HG03575 (cell line): ENCODE data around the gene TBCC.
"Not testable (repeated sequence)": the region's sequence is repeated elsewhere in the genome, so short reads cannot be mapped to it uniquely, and the experiment has no call there.

Source experiments
- ATAC-seq: cut with Tn5 transposase; IDR thresholded peaks from one replicate; pipeline ENCODE4 v1.9.1; 2021; ENCODE audit not compliant: unreplicated experiment, insufficient number of reproducible peaks, low FRiP score; ENCODE audit errors: extremely low read depth

Gene TBCC

DNA sequence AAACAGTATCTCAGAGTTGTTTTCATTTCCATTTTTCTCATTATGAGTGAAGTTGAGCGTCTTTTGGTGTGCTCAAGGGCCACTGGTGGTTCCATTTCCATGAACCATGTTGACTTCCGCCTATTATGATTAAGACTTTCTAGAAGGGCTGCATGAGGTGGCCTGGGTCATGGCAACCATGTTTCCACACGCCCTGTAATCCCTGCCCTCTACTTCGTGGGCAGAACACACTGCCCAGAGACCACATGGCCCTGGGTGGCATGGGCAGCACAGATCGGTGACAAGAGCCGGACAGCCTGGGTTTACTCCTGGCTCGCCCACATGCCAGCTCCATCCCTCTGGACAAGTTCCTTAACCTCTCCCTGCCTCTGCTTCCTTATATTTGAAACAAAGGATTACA is 38.3 kb downstream of the TBCC start:
- ATAC-seq, result no peak

DNA sequence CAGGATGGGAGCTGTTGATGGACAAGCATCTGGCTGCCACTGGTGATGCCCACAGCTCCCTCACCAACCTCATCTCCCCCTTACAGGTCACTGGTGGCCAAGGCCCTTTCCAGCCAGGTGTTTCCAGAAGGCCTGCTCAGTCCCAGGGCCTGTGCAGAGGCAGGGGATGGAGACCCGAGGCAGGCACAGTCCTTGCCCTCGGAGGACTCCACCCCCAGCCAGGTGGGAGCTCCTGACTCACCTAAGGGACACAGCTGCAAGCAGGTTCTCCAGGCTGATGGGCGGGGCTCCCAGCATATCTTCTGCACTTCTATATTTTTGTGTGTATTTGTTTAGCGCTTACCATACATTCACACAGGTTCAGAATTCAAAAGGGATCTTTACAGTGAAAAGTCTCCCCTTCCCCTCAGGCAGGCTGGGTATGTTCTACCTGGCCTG is 40.9 kb downstream of the TBCC start:
- no peak for ATAC-seq

DNA sequence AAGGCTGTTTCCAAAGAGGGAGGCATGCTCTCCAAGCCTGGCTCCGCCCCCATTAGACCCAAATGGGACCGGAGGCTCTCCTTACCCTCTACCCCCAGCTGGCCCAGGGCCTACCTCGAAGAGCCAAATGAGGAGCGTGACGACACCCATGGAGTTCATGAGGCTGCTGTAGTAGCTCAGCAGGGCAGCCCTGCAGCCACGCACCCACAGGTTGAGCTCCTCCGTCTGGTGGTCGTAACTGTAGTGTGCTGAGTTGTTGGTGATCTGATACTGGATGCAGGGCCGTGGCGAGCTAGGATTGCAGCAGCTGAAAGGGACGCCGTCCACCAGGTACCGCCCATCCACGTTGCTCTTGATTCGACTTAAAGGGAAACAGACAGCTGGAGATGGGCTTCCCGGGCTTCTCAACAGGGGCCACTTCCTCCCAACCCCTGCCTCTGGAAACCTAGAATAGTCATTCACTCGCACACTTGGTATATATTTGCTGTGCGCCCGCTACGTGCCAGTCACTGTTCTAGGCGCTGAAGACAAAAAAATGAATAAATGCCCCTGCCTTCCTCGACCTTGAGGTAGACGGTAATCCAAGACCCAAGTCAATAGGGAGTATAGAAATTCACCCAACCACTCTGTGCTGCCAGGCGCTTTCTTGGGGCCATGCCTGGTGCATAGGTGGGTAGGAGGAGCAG is 41.5 kb downstream of the TBCC start:
- ATAC-seq, result no peak

DNA sequence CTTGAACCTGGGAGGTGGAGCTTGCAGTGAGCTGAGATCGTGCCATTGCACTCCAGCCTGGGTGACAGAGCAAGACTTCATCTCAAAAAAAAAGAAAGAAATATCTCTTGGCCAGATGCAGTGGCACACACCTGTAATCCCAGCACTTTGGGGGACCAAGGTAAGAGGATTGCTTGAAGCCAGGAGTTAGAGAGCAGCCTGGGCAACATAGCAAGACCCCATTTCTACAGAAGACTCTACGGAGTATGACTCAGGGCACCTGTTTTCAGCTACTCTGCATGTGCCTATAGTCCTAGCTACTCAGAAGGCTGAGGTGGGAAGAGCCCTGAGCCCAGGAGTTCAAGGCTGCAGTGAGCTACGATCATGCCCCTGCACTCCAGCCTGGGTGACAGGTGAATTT is 43.1 kb downstream of the TBCC start:
- ATAC-seq, result not testable (repeated sequence)

DNA sequence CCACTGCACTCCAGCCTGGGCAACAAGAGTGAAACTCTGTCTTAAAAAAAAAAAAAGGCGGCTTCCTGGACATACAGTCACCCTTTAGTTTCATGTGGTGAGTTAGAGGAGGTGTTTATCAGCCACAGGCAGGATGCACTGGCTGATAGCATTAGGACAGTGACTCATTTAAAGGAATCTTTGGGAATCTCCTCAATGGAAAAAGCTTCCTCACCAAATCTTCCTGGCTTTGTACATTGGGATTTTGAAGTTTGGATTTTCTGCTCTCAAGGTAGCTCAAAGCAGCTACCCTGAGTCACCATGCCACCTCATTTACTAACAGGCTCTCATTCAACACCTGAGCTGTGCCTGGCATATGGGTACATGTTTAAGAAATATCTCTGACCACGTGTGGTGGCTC is 43.7 kb downstream of the TBCC start:
- ATAC-seq, result no peak

DNA sequence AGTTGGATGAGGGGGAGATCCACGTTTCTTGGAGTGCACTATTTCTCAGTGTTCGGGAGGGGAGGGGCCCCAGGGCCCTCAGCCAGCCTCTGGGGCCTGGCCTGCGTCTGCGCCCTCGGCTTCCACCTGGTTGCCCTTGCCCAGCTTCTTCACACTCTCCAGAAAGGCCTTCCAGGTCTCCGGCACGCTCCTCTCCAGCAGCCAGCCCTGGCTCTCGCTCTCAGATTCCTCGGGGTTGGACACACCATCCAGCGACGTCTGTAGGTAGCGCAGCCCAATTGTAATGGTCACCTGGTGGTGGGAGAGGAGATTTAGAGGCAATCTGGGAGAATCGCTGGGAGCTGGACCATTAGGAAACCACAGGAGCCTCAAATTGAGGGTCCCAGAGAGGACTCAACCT is 47.7 kb downstream of the TBCC start:
- ATAC-seq, result no peak

DNA sequence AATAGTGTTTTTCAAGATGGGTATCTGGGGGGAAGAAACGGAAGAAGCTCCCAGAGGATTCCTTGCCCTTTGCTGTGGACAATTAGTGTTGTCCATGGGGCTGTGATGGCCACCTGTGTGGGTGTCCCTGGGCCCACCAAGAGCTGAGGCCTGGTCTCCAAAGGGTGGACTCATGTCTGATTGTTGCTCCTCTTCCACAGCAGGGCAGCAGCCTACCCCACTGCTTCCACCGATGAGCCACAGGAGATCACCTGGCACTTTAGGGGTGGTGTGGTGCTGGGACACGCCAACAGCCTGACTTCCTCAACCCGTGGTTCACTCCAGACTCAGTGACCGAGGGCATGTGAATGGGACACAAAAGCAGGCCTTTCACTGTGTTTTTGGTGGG is 48.6 kb downstream of the TBCC start:
- ATAC-seq, result no peak

DNA sequence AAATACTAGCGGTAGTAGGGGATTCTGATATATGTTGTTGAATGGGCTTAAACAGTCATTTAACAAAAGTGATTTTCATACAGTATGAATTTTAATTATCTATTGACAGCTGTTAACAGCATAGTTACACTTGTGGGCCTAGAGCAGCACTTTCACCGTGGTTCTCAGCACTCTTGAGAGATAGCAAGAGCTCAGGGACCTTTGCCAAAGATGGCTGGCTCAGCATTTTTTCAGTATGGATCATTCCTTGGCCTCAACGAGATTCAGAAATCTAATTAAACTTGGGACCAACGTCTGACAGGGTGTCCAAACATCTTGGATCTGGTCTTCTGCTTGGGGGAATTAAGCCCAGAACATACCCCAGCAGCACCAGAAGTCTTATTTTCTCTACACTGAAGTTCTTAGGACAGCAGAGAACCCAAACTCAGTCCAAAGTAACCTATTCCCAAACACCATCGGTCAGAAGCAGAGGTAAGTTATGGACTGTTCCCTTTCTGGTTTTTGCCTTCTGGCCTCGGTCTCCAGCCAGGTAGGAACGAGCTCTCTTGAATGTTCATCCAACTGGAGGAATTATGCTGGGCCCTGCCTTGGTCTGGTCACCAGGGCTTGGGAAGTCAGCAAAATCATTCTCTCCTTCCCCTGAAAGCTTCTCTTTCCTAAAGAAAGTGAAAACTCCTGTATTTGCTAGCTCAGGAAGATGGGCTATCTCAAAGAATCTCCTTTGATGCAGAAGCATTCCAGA is 49.2 kb downstream of the TBCC start:
- no peak for ATAC-seq

DNA sequence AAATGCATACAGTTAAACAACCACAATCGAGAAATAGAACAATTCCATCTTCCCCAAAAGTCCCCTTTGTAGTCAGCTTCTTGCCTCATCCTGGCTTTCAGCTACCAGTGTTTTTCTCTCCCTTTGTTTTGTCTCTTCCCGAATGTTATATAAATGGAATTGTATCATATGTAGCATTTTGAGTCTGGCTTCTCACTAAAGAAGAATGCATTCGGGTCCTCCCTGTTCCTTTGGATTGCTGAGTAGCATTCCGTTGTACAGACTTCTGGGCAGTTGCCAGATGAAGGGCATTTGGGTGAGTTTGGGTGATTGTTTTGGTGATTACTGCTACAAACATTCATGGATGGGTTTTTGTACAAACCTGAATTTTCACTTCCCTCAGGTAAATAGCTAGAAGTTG is 51.3 kb downstream of the TBCC start:
- ATAC-seq, result no peak
